Middle frontal gyrus (tissue), 1 donor: ENCODE data around the gene RPS4Y1.

Source experiments
- DNase-seq: peaks from one replicate; pipeline ENCODE4 v3.0.0-alpha.2; 2015; ENCODE audit warnings: low spot score; ENCODE audit errors: extremely low spot score

RPS4Y1 gene

DNA sequence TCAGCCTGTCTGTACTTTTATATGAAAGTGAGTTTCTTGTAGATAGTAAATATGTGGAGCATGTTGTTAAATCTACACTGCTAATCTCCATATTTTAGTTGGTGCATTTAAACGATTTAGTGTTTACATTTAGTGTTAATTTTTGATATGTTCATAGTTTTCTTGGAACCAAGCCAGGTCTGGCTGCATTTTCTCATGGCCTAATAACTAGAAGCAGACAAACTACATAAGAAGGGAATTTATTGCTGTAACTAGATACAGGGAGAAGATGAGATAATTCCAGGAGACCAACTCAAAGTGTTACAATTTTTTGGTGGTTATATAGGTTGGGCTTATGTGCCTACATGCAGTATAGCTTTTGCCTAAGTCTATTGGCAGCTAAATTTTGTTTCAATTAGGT lies 32.8 kb downstream of the RPS4Y1 start:
- DNase-seq, result no peak

- no peak for DNase-seq
These were observed 42.2 kb downstream of the RPS4Y1 start for GRCh38 chrY:2883561-2883960.

DNA sequence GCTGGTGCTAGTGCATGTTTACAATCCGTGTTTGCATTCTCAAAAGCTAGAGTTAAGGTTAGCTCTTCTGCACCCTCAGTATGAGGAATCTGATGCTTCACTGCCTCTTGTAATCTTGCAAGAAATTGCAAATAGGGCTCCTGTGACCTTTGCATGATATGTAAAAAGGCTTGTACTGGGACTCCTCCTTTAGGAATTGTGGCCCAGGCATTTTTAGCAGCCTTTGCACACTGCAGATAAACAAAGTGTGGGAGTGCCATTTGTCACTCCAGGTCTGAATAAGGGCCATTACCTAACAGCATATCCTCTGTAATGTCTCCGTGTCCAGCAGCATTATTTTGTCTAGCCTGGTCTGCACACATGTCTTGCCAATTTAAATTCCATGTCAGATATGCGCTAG lies 44.5 kb downstream of the RPS4Y1 start:
- no peak for DNase-seq

GRCh38 chrY:2887386-2887785 lies 46.0 kb downstream of the RPS4Y1 start:
- no peak for DNase-seq

- no peak for DNase-seq
These were observed 46.6 kb downstream of the RPS4Y1 start for GRCh38 chrY:2887955-2888354.

GRCh38 chrY:2893471-2893870 lies 52.1 kb downstream of the RPS4Y1 start:
- no peak for DNase-seq

DNA sequence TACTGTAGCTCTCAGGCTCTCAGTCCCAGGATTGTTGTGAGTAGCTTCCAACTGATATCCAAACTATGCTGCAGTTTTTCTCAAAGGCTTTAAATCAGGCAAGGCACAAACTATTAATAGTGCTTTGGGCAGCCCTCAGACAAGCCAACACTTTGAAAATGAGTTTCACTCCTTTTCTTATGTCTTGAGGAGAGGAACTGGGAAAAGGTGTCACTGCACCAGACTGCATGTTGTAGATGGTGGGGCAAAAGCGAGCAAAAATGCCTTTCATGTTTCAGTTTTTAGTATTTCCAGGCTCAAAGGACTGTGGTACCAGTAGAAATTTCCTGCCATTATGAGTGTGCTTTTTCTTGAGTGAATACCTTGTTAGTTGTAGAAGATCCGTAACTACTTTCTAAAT lies 54.6 kb downstream of the RPS4Y1 start:
- DNase-seq, result no peak

DNA sequence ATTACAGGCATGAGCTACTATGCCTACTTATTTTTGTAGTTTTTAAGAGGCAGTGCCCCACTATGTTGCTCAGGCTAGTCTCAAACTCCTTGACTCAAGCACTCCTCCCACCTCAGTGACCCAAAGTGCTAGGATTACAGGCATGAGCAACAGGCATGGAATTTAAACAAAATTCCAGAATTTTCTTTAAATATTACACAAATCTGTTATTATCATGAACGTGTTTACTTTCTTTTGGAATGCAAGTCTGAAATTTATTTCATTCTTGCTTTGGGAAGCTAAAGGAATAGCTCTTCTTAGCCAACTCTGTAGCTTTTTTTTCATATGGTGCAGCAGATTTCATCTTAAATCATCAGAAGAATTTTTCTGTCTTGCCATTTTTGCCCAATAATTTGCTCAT lies 66.0 kb downstream of the RPS4Y1 start:
- no peak for DNase-seq

GRCh38 chrY:2913066-2913815 lies 71.8 kb downstream of the RPS4Y1 start:
- no peak for DNase-seq
